Fibroblast of pulmonary artery (primary cell): Measurements from ENCODE around the gene DNAJB6.

Experiments used
- DNase-seq: peaks from one replicate; pipeline ENCODE4 v3.0.0-alpha.2; 2010; ENCODE audit warnings: low read depth
- H3K4me3 ChIP-seq: replicated peaks from 2 replicates; pipeline ENCODE4 v1.5.1; 2011; ENCODE audit warnings: low read depth, mild to moderate bottlenecking, control low read depth, low read length, moderate library complexity
- TF ChIP-seq, protein P1 (sequence below): IDR thresholded peaks from 2 replicates; pipeline ENCODE4 v1.5.1; 2011; ENCODE audit warnings: mild to moderate bottlenecking, control low read depth, low read length, inconsistent platforms; ENCODE audit errors: missing control alignments

Gene DNAJB6

DNA sequence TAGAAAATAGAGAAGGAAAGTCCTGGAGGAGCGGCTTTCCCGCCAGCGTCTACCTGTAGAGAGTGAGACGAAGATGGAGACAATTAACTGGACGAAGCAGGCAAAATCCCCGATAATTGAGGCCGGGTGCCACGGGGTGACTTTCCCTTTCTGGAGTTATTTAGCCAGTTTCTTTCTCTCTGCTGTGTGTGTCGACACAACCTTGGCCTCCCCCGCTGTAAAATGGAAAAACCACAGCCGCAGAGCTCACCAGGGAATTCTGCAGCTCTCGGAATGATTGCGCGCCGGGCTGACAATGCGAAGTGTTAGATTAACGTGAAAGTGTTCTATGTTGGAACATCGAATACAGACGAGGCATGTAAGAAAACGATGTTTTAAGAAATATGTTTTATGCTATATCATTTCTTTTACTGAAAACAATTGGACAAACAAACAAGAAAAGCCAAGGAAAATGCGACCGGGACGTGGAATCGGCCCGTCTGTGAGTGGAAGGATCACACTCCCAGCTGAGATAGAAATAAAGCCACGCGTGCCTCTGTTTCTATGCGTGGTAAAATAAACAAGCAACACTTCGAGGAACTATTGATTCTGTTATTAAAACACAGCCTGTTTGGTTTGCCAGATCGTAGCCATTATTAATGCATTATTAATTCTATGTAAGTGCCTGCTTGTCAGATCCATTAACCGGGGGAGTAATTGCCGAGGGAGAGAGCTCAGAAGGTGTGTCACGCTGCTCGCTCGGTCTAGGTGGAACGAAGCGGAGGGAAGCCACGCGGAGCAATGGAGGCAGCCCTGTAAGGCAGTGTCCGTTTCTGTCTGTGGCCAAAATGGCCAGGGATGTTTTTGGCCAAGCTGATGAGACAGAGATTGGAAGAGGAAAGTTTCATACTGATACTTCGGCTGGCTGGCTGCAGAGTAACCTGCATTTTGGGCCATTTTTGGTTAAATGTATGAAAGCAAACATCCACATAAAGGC lies 129.4 kb downstream of the DNAJB6 start:
- TF ChIP-seq, protein P1, sequence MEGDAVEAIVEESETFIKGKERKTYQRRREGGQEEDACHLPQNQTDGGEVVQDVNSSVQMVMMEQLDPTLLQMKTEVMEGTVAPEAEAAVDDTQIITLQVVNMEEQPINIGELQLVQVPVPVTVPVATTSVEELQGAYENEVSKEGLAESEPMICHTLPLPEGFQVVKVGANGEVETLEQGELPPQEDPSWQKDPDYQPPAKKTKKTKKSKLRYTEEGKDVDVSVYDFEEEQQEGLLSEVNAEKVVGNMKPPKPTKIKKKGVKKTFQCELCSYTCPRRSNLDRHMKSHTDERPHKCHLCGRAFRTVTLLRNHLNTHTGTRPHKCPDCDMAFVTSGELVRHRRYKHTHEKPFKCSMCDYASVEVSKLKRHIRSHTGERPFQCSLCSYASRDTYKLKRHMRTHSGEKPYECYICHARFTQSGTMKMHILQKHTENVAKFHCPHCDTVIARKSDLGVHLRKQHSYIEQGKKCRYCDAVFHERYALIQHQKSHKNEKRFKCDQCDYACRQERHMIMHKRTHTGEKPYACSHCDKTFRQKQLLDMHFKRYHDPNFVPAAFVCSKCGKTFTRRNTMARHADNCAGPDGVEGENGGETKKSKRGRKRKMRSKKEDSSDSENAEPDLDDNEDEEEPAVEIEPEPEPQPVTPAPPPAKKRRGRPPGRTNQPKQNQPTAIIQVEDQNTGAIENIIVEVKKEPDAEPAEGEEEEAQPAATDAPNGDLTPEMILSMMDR, result no peak
- DNase-seq, result no peak
- no peak overlapping the region for H3K4me3 ChIP-seq

DNA sequence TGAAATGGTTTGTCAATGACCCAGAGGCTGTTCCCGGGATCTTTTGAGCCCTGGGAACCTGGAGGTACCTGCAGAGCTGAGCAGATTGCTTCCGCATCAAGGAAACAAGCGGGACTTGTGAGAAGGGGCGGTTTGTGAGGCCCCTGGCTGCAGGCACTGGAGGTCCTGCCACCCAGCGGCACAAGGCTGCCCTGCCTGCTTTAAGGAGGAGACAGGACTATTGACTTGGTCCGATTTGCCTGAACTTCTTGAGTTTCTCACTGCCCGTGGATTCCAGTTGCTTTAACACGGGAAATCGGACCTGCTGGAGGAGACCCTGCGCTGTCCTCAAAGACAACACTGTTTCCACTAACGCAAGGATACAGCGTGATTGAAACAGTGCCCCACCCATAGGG lies 130.1 kb downstream of the DNAJB6 start:
- DNase-seq, result no peak
- H3K4me3 ChIP-seq, result no peak overlapping the region
- TF ChIP-seq, protein P1, result no peak
